SH-SY5Y (cell line): ENCODE measurements around the gene ABLIM2.

ENCODE experiments used
- GATA2 ChIP-seq: IDR thresholded peaks from 2 replicates; pipeline ENCODE4 v1.6.1; 2011; ENCODE audit warnings: mild to moderate bottlenecking, low read depth, low read length
- GATA3 ChIP-seq: IDR thresholded peaks from 2 replicates; pipeline ENCODE4 v1.6.1; 2011; ENCODE audit warnings: low read depth, mild to moderate bottlenecking, low read length, moderate library complexity

GRCh38 chr4:8185930-8186329, 27.3 kb upstream of the ABLIM2 start:
- TF ChIP-seq GATA3, result no peak
- TF ChIP-seq GATA2, result no peak
